ENCODE measurements around the gene KRT12.

KRT12 gene

GRCh38 chr17:40848583-40849235 is 18.3 kb downstream of the KRT12 start:
- TF ChIP-seq POU2F2 (IDR thresholded peaks at IDR 0.05; ENCODE audit: low read depth, low read length): no peak
- TF ChIP-seq PAX5 (IDR thresholded peaks at IDR 0.05; ENCODE audit: insufficient read depth, low read length, severe bottlenecking): no peak
- no peak for TF ChIP-seq POLR2AphosphoS5 (IDR thresholded peaks at IDR 0.05; ENCODE audit: low read depth, low read length)
- TF ChIP-seq POLR2A (IDR thresholded peaks at IDR 0.05; ENCODE audit: low read depth, low read length): no peak
- TF ChIP-seq SPI1 (IDR thresholded peaks at IDR 0.05; ENCODE audit: low read depth, low read length): no peak
- TF ChIP-seq TAF1 (IDR thresholded peaks at IDR 0.05; ENCODE audit: low read depth, low read length): no peak
- DNase-seq (ENCODE audit: insufficient read length, low spot score): no peak
- FAIRE-seq: no peak

- DNase-seq (ENCODE audit: insufficient read length, low spot score): no peak
- no peak for FAIRE-seq
Measured at GRCh38 chr17:40846515-40847144, 20.4 kb downstream of the KRT12 start.

GRCh38 chr17:40844671-40845107 is 22.3 kb downstream of the KRT12 start:
- TF ChIP-seq POU2F2 (IDR thresholded peaks at IDR 0.05; ENCODE audit: low read depth, low read length): no peak
- TF ChIP-seq TAF1 (IDR thresholded peaks at IDR 0.05; ENCODE audit: low read depth, low read length): no peak
- no peak for TF ChIP-seq SPI1 (IDR thresholded peaks at IDR 0.05; ENCODE audit: low read depth, low read length)
- TF ChIP-seq PAX5 (IDR thresholded peaks at IDR 0.05; ENCODE audit: insufficient read depth, low read length, severe bottlenecking): no peak
- no peak for TF ChIP-seq POLR2A (IDR thresholded peaks at IDR 0.05; ENCODE audit: low read depth, low read length)
- no peak for TF ChIP-seq POLR2AphosphoS5 (IDR thresholded peaks at IDR 0.05; ENCODE audit: low read depth, low read length)
- FAIRE-seq: no peak
- DNase-seq (ENCODE audit: insufficient read length, low spot score): no peak

More at GRCh38 chr17:40846515-40847144, 20.4 kb downstream of the KRT12 start:
- TF ChIP-seq TAF1 (IDR thresholded peaks at IDR 0.05; ENCODE audit: low read depth, low read length) (no peak), PAX5 (IDR thresholded peaks at IDR 0.05; ENCODE audit: insufficient read depth, low read length, severe bottlenecking) (no peak), POU2F2 (IDR thresholded peaks at IDR 0.05; ENCODE audit: low read depth, low read length) (no peak)

DNA sequence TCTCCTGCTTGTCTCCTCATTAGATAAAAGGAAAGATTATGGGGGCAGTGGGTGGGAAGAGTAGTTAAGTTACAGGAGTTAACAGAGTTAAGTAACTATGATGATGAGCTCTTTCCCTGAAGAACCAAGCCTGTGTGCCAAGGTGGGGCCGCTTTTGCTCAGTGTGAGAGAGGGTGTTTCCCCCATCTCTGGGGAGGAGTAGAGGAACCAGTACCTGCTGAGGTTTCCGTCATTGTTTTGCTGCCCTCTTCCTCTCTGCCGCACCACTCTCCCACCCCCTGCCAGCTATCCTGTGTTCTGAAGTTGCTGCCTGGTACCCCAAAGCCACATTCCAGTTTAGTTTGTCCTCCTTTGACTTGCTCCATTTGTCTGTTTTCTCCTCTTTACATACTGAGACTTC is 23.8 kb downstream of the KRT12 start:
- no peak for FAIRE-seq
- TF ChIP-seq TAF1 (IDR thresholded peaks at IDR 0.05; ENCODE audit: low read depth, low read length): no peak
- no peak for TF ChIP-seq SPI1 (IDR thresholded peaks at IDR 0.05; ENCODE audit: low read depth, low read length)
- TF ChIP-seq POU2F2 (IDR thresholded peaks at IDR 0.05; ENCODE audit: low read depth, low read length): no peak
- no peak for TF ChIP-seq PAX5 (IDR thresholded peaks at IDR 0.05; ENCODE audit: insufficient read depth, low read length, severe bottlenecking)
- no peak for TF ChIP-seq POLR2AphosphoS5 (IDR thresholded peaks at IDR 0.05; ENCODE audit: low read depth, low read length)
- no peak for TF ChIP-seq POLR2A (IDR thresholded peaks at IDR 0.05; ENCODE audit: low read depth, low read length)
- no peak for DNase-seq (ENCODE audit: insufficient read length, low spot score)

- TF ChIP-seq POLR2AphosphoS5 (IDR thresholded peaks at IDR 0.05; ENCODE audit: low read depth, low read length) (no peak), POLR2A (IDR thresholded peaks at IDR 0.05; ENCODE audit: low read depth, low read length) (no peak), PAX5 (IDR thresholded peaks at IDR 0.05; ENCODE audit: insufficient read depth, low read length, severe bottlenecking) (no peak), POU2F2 (IDR thresholded peaks at IDR 0.05; ENCODE audit: low read depth, low read length) (no peak), TAF1 (IDR thresholded peaks at IDR 0.05; ENCODE audit: low read depth, low read length) (no peak), SPI1 (IDR thresholded peaks at IDR 0.05; ENCODE audit: low read depth, low read length) (no peak)
- no peak for FAIRE-seq
- no peak for DNase-seq (ENCODE audit: insufficient read length, low spot score)
Measured at GRCh38 chr17:40841246-40841645, 25.8 kb downstream of the KRT12 start.

DNA sequence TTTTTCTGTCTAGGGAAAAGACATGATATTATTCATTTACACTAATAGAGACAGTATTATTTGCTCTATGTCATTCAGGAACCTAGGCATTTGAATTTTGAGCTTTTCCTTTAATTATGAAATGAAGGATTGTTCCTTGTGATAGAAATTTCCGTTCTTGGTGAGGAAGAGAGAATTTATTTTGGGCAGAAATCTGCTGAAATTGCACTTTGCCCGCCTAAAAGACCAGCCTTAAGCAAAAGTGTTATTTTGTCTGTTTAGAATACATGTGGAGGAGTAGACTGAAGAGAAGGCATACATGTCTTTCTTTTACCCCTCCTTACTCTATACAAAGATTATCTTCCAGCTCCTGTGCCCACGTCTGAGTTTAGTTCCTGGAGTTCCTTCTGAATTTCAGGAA is 27.8 kb downstream of the KRT12 start:
- DNase-seq (ENCODE audit: insufficient read length, low spot score) (no peak), FAIRE-seq (no peak)
- TF ChIP-seq SPI1 (IDR thresholded peaks at IDR 0.05; ENCODE audit: low read depth, low read length) (no peak), PAX5 (IDR thresholded peaks at IDR 0.05; ENCODE audit: insufficient read depth, low read length, severe bottlenecking) (no peak), TAF1 (IDR thresholded peaks at IDR 0.05; ENCODE audit: low read depth, low read length) (no peak), POU2F2 (IDR thresholded peaks at IDR 0.05; ENCODE audit: low read depth, low read length) (no peak), POLR2AphosphoS5 (IDR thresholded peaks at IDR 0.05; ENCODE audit: low read depth, low read length) (no peak), POLR2A (IDR thresholded peaks at IDR 0.05; ENCODE audit: low read depth, low read length) (no peak)

GRCh38 chr17:40836020-40836419 is 31.0 kb downstream of the KRT12 start:
- DNase-seq (ENCODE audit: insufficient read length, low spot score): no peak
- no peak for TF ChIP-seq TAF1 (IDR thresholded peaks at IDR 0.05; ENCODE audit: low read depth, low read length)
- no peak for FAIRE-seq

DNA sequence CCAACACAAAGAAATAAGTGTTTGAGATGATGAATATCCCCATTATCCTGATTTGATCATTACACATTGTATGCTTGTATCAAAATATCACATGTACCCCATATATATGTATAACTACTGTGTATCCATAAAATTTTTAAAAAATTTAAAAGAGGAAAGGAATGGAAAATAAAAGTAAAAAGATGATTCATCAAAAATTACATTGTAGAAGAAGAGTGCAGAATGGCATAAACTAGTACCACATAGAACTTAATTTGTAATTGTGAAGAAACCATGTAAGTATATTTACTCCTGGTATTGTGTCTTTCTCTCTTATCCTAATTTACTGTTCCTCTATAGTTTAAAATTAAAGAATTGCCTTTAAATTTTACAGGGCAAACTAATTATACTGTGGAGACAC is 33.1 kb downstream of the KRT12 start:
- TF ChIP-seq PAX5 (IDR thresholded peaks at IDR 0.05; ENCODE audit: insufficient read depth, low read length, severe bottlenecking) (no peak), POLR2A (IDR thresholded peaks at IDR 0.05; ENCODE audit: low read depth, low read length) (no peak), POU2F2 (IDR thresholded peaks at IDR 0.05; ENCODE audit: low read depth, low read length) (no peak), TAF1 (IDR thresholded peaks at IDR 0.05; ENCODE audit: low read depth, low read length) (no peak), POLR2AphosphoS5 (IDR thresholded peaks at IDR 0.05; ENCODE audit: low read depth, low read length) (no peak), SPI1 (IDR thresholded peaks at IDR 0.05; ENCODE audit: low read depth, low read length) (no peak)
- FAIRE-seq (no peak), DNase-seq (ENCODE audit: insufficient read length, low spot score) (no peak)

GRCh38 chr17:40832840-40833239 is 34.2 kb downstream of the KRT12 start:
- FAIRE-seq (no peak), DNase-seq (ENCODE audit: insufficient read length, low spot score) (no peak)
- no peak for TF ChIP-seq POLR2A (IDR thresholded peaks at IDR 0.05; ENCODE audit: low read depth, low read length)
- TF ChIP-seq POLR2AphosphoS5 (IDR thresholded peaks at IDR 0.05; ENCODE audit: low read depth, low read length): no peak
- TF ChIP-seq TAF1 (IDR thresholded peaks at IDR 0.05; ENCODE audit: low read depth, low read length): no peak
- no peak for TF ChIP-seq SPI1 (IDR thresholded peaks at IDR 0.05; ENCODE audit: low read depth, low read length)
- TF ChIP-seq PAX5 (IDR thresholded peaks at IDR 0.05; ENCODE audit: insufficient read depth, low read length, severe bottlenecking): no peak
- TF ChIP-seq POU2F2 (IDR thresholded peaks at IDR 0.05; ENCODE audit: low read depth, low read length): no peak

Measured in GM12891 (cell line).